22Rv1 (cell line): Measurements from ENCODE around the gene SNRPA.

Experiments used
- ZFX ChIP-seq: fragments of 450-650 bp; IDR thresholded peaks from 2 replicates; pipeline ENCODE4 v1.6.1; 2017; ENCODE audit warnings: antibody characterized with exemption, borderline replicate concordance
- TF ChIP-seq, protein P1 (sequence below): fragments of 450-650 bp; IDR thresholded peaks from 2 replicates; pipeline ENCODE4 v1.5.1; 2017; ENCODE audit warnings: mild to moderate bottlenecking

DNA sequence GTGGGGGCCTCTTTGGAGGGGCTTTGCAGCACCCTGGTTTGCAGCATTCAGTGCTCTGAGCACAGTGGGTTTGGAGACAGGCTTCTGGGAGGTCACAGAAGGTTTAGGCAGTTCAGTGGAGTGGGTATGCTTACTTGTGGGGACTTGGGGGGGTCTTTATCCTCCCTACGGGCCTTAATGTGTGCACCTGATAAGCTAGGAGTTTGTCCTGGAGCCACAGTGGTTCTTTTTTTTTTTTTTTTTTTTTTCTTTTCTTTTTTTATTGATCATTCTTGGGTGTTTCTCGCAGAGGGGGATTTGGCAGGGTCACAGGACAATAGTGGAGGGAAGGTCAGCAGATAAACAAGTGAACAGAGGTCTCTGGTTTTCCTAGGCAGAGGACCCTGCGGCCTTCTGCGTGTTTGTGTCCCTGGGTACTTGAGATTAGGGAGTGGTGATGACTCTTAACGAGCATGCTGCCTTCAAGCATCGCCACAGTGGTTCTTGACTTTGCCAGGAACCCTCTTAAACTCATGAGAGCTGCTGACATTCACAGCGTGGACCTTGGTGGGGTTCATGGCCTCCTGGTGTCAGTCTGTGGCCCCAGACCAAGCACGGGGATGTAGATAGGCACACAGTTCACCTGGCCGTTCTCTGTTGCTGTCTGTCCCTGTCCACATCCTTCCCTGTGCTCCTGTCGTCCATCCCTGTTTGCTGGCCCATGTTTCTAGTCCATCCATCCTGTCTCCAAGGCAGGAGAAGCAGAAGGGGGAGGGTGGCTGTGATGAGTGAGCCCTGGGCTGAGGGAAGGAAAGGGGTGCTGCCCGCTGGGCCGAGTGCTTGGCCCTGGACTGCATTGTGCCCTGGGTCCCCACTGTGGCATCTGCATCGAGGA, 50.7 kb downstream of the SNRPA start:
- TF ChIP-seq, protein P1, sequence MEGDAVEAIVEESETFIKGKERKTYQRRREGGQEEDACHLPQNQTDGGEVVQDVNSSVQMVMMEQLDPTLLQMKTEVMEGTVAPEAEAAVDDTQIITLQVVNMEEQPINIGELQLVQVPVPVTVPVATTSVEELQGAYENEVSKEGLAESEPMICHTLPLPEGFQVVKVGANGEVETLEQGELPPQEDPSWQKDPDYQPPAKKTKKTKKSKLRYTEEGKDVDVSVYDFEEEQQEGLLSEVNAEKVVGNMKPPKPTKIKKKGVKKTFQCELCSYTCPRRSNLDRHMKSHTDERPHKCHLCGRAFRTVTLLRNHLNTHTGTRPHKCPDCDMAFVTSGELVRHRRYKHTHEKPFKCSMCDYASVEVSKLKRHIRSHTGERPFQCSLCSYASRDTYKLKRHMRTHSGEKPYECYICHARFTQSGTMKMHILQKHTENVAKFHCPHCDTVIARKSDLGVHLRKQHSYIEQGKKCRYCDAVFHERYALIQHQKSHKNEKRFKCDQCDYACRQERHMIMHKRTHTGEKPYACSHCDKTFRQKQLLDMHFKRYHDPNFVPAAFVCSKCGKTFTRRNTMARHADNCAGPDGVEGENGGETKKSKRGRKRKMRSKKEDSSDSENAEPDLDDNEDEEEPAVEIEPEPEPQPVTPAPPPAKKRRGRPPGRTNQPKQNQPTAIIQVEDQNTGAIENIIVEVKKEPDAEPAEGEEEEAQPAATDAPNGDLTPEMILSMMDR = no peak
- TF ChIP-seq ZFX = no peak
